Activated T-helper 1 cell treated with Interleukin-2 at 50 U/mL for 16 hours (primary cell): ENCODE measurements around the gene CYP4X1.
"Not testable (repeated sequence)": the region's sequence is repeated elsewhere in the genome, so short reads cannot be mapped to it uniquely, and the experiment has no call there.

Source experiments
- DNase-seq: peaks from one replicate; pipeline ENCODE4 v3.0.0-alpha.2; 2020; ENCODE audit warnings: low read depth

Gene CYP4X1

DNA sequence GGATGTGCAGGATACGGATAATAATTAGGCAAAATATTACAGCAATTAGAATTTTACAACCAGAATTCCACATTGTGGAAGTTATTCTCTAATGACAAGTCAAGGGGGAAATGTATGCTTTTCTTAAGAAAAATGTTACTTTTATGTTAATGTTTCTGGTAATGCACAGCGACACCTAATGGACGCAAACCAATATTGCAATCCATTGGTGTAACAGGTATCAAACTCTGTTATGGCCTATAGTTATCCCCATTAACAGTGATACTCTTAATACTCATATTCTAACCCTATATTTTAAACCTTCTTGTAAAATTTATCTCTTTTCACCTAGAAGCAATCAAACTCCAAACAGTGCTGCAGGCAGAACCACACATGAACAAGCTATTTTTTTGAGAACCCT lies 65.9 kb downstream of the CYP4X1 start:
- not testable (repeated sequence) for DNase-seq

DNA sequence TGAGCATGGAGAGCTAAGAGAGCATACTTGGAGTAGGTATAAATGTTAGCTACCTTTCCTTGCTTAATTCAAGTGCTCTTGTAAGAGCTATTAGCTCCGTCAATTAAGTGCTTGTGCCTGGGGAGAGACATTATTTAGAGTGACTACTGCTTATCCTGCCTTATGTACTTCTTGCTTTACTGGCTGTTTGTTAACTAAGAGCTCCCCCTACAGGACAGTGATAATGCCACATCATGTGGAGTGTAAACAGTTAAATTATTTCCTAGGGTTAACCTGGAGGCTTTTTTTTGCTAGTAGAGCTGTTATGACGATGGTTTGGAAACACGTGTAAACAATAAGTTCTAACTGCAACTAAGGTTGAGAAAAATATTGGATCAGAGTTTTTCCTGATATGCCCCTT lies 68.0 kb downstream of the CYP4X1 start:
- not testable (repeated sequence) for DNase-seq
